GM06990 (cell line): ENCODE results near the gene ADGRG3.

Source experiments
- DNase-seq: peaks from one replicate; pipeline ENCODE4 v3.0.0-alpha.2; 2011; ENCODE audit not compliant: insufficient read length; ENCODE audit errors: extremely low read depth
- H3K27me3 ChIP-seq: replicated peaks from 2 replicates; pipeline ENCODE4 v1.6.0; 2011; ENCODE audit warnings: low read length; ENCODE audit not compliant: control insufficient read depth, insufficient read depth
- H3K36me3 ChIP-seq: 2 replicates; pipeline ENCODE4 v1.5.1; 2011; ENCODE audit warnings: low read length; ENCODE audit not compliant: control insufficient read depth, insufficient read depth
- H3K4me3 ChIP-seq: replicated peaks from 2 replicates; pipeline ENCODE4 v1.5.1; 2011; ENCODE audit warnings: low read depth, mild to moderate bottlenecking, control low read depth, low read length
- CTCF ChIP-seq: IDR thresholded peaks from 2 replicates; pipeline ENCODE4 v1.5.1; 2011; ENCODE audit warnings: low read length, control low read depth, mild to moderate bottlenecking, inconsistent platforms; ENCODE audit not compliant: insufficient read depth, poor library complexity, severe bottlenecking

ADGRG3 gene

GRCh38 chr16:57663436-57663835, 4.7 kb upstream of the ADGRG3 start:
- no peak for TF ChIP-seq CTCF
- Histone ChIP-seq H3K4me3 (no peak overlapping the region), H3K36me3 (no peaks in the 10 kb centered on the region), H3K27me3 (no peaks in the 10 kb centered on the region; the same call in none of the 2 replicates)
- DNase-seq, result no peak

GRCh38 chr16:57663917-57664661, 4.0 kb upstream of the ADGRG3 start:
- DNase-seq, result no peak
- Histone ChIP-seq H3K27me3 (peaks cover 2% of the 10 kb centered on the region; the same call in 1 of the 2 replicates), H3K36me3 (no peaks in the 10 kb centered on the region), H3K4me3 (no peak overlapping the region)
- TF ChIP-seq CTCF, result no peak

- Histone ChIP-seq H3K27me3 (peaks cover 2% of the 10 kb centered on the region; the same call in 1 of the 2 replicates), H3K4me3 (no peak overlapping the region), H3K36me3 (no peaks in the 10 kb centered on the region)
- no peak for DNase-seq
- no peak for TF ChIP-seq CTCF
Measured at GRCh38 chr16:57664662-57665025, 3.5 kb upstream of the ADGRG3 start.

- Histone ChIP-seq H3K4me3 (no peak overlapping the region), H3K27me3 (peaks cover 2% of the 10 kb centered on the region; the same call in 1 of the 2 replicates), H3K36me3 (no peaks in the 10 kb centered on the region)
- no peak for DNase-seq
- TF ChIP-seq CTCF, result no peak
Measured at GRCh38 chr16:57665541-57665940, 2.6 kb upstream of the ADGRG3 start.

GRCh38 chr16:57666353-57667047, 1.6 kb upstream of the ADGRG3 start:
- Histone ChIP-seq H3K4me3 (no peak overlapping the region), H3K27me3 (peaks cover 2% of the 10 kb centered on the region; the same call in 1 of the 2 replicates), H3K36me3 (no peaks in the 10 kb centered on the region)
- TF ChIP-seq CTCF, result no peak
- DNase-seq, result no peak
